HepG2 (cell line): ENCODE measurements around the gene IL1R1. TPM values are rescaled to one million over a fixed set of nuclear protein-coding genes. Genes with fewer than 3 reads are reported as not detected.

Source experiments
- CREM ChIP-seq, 2 experiments: sonication (generic) in 1 of 2; formaldehyde crosslinking in 1 of 2; IDR thresholded peaks; 2 replicates each; pipeline versions ENCODE4 v1.4.0 to v1.6.1; 2016 to 2020; ENCODE audit warnings: antibody characterized with exemption in 1 of 2, mild to moderate bottlenecking in 1 of 2, missing genetic modification reagents in 1 of 2
- DMAP1 ChIP-seq: IDR thresholded peaks from 2 replicates; pipeline ENCODE4 v1.6.1; 2016
- FOXP4 ChIP-seq: sonication (generic); formaldehyde crosslinking; IDR thresholded peaks from 2 replicates; pipeline ENCODE4 v1.4.0; 2020; ENCODE audit warnings: missing genetic modification reagents
- HMG20A ChIP-seq: IDR thresholded peaks from 2 replicates; pipeline ENCODE4 v1.6.1; 2016; ENCODE audit warnings: borderline replicate concordance
- HNF4A ChIP-seq: sonication (generic); formaldehyde crosslinking; IDR thresholded peaks from 2 replicates; pipeline ENCODE4 v1.4.0; 2020; ENCODE audit warnings: missing genetic modification reagents
- MTA3 ChIP-seq: sonication (generic); formaldehyde crosslinking; IDR thresholded peaks from 2 replicates; pipeline ENCODE4 v1.4.0; 2020; ENCODE audit warnings: missing genetic modification reagents
- SMAD3 ChIP-seq: sonication (generic); formaldehyde crosslinking; IDR thresholded peaks from 2 replicates; pipeline ENCODE4 v1.4.0; 2020; ENCODE audit warnings: missing genetic modification reagents
- TBX3 ChIP-seq: fragments of 450-650 bp; IDR thresholded peaks from 2 replicates; pipeline ENCODE4 v1.6.1; 2017; ENCODE audit warnings: antibody characterized with exemption, mild to moderate bottlenecking, inconsistent platforms, borderline replicate concordance
- TCF7 ChIP-seq: sonication (generic); IDR thresholded peaks from 2 replicates; pipeline ENCODE4 v1.6.1; 2016; ENCODE audit warnings: antibody characterized with exemption, low read depth
- THAP11 ChIP-seq: IDR thresholded peaks from 2 replicates; pipeline ENCODE4 v1.6.1; 2016; ENCODE audit warnings: missing biosample characterization, missing genetic modification reagents
- ZBTB37 ChIP-seq: sonication (generic); formaldehyde crosslinking; IDR thresholded peaks from 2 replicates; pipeline ENCODE4 v1.4.0; 2020; ENCODE audit warnings: mild to moderate bottlenecking, missing genetic modification reagents
- ZNF274 ChIP-seq: sonication (generic); formaldehyde crosslinking; IDR thresholded peaks from 2 replicates; pipeline ENCODE4 v1.5.1; 2020; ENCODE audit warnings: mild to moderate bottlenecking, missing genetic modification reagents
- ZNF33B ChIP-seq: sonication (generic); formaldehyde crosslinking; IDR thresholded peaks from 2 replicates; pipeline ENCODE4 v1.5.1; 2020; ENCODE audit warnings: mild to moderate bottlenecking, missing genetic modification reagents
- ZNF354B ChIP-seq: sonication (generic); formaldehyde crosslinking; IDR thresholded peaks from 2 replicates; pipeline ENCODE4 v1.8.0; 2022; ENCODE audit warnings: mild to moderate bottlenecking, missing genetic modification reagents
- ZNF383 ChIP-seq: sonication (generic); formaldehyde crosslinking; IDR thresholded peaks from 2 replicates; pipeline ENCODE4 v1.4.0; 2020; ENCODE audit warnings: missing genetic modification reagents, mild to moderate bottlenecking, borderline replicate concordance
- ZNF446 ChIP-seq: sonication (generic); formaldehyde crosslinking; IDR thresholded peaks from 2 replicates; pipeline ENCODE4 v1.5.0; 2020; ENCODE audit warnings: mild to moderate bottlenecking, missing genetic modification reagents
- ZNF570 ChIP-seq: sonication (generic); formaldehyde crosslinking; IDR thresholded peaks from 2 replicates; pipeline ENCODE4 v1.4.0; 2020; ENCODE audit warnings: mild to moderate bottlenecking, missing genetic modification reagents, borderline replicate concordance
- ZNF709 ChIP-seq: sonication (generic); formaldehyde crosslinking; IDR thresholded peaks from 2 replicates; pipeline ENCODE4 v1.5.0; 2020; ENCODE audit warnings: mild to moderate bottlenecking, missing genetic modification reagents
- ZSCAN29 ChIP-seq: sonication (generic); formaldehyde crosslinking; conservative IDR thresholded peaks from 2 replicates; pipeline ENCODE4 v1.4.0; 2020; ENCODE audit warnings: mild to moderate bottlenecking, missing genetic modification reagents
- polyA plus RNA-seq, 8 experiments: library from polyadenylated mRNA; depleted of rRNA in 3 of 8; stranded (reverse) in 7 of 8; unstranded in 1 of 8; fragments of >200 nt; fragmentation: Illumina TruSeq in 4 of 8; extraction: Trizol in 4 of 8; gene quantifications; 2 replicates each; pipeline versions ENCODE4 v1.2.1 to v1.2.3, GENCODE V29; 2011 to 2016; ENCODE audit warnings: low read depth in 4 of 8, missing spikeins in 1 of 8, mixed read lengths in 1 of 8; ENCODE audit not compliant: insufficient read depth in 1 of 8
- total RNA-seq, 5 experiments: library from RNA; depleted of rRNA; stranded (reverse); fragments of >200 nt; fragmentation: Illumina TruSeq; extraction: Trizol; gene quantifications; 2 replicates each; pipeline ENCODE4 v1.2.3, GENCODE V29; 2016; ENCODE audit warnings: low read depth in 1 of 5
- TF ChIP-seq, protein P1 (sequence below): sonication (generic); formaldehyde crosslinking; IDR thresholded peaks from 2 replicates; pipeline ENCODE4 v1.5.0; 2020; ENCODE audit warnings: missing genetic modification reagents
- TF ChIP-seq, protein P2 (sequence below): sonication (generic); formaldehyde crosslinking; IDR thresholded peaks from 2 replicates; pipeline ENCODE4 v1.5.1; 2020; ENCODE audit warnings: mild to moderate bottlenecking, missing genetic modification reagents, moderate library complexity
- TF ChIP-seq, protein P3 (sequence below): sonication (generic); formaldehyde crosslinking; IDR thresholded peaks from 2 replicates; pipeline ENCODE4 v1.9.0; 2022; ENCODE audit warnings: low read depth, missing genetic modification reagents

IL1R1 gene
- total and polyA plus RNA-seq, 2 of the 13 experiments (the other 11 are each of a cell fraction or from before 2014, with no cell fraction given): 38.0 to 93.1 TPM

GRCh38 chr2:102106133-102106556 lies 36.4 kb upstream of the IL1R1 start (continued):
- TF ChIP-seq, protein P1, sequence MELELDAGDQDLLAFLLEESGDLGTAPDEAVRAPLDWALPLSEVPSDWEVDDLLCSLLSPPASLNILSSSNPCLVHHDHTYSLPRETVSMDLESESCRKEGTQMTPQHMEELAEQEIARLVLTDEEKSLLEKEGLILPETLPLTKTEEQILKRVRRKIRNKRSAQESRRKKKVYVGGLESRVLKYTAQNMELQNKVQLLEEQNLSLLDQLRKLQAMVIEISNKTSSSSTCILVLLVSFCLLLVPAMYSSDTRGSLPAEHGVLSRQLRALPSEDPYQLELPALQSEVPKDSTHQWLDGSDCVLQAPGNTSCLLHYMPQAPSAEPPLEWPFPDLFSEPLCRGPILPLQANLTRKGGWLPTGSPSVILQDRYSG (CRISPR knock-in tag): no peak
- TF ChIP-seq, protein P2, sequence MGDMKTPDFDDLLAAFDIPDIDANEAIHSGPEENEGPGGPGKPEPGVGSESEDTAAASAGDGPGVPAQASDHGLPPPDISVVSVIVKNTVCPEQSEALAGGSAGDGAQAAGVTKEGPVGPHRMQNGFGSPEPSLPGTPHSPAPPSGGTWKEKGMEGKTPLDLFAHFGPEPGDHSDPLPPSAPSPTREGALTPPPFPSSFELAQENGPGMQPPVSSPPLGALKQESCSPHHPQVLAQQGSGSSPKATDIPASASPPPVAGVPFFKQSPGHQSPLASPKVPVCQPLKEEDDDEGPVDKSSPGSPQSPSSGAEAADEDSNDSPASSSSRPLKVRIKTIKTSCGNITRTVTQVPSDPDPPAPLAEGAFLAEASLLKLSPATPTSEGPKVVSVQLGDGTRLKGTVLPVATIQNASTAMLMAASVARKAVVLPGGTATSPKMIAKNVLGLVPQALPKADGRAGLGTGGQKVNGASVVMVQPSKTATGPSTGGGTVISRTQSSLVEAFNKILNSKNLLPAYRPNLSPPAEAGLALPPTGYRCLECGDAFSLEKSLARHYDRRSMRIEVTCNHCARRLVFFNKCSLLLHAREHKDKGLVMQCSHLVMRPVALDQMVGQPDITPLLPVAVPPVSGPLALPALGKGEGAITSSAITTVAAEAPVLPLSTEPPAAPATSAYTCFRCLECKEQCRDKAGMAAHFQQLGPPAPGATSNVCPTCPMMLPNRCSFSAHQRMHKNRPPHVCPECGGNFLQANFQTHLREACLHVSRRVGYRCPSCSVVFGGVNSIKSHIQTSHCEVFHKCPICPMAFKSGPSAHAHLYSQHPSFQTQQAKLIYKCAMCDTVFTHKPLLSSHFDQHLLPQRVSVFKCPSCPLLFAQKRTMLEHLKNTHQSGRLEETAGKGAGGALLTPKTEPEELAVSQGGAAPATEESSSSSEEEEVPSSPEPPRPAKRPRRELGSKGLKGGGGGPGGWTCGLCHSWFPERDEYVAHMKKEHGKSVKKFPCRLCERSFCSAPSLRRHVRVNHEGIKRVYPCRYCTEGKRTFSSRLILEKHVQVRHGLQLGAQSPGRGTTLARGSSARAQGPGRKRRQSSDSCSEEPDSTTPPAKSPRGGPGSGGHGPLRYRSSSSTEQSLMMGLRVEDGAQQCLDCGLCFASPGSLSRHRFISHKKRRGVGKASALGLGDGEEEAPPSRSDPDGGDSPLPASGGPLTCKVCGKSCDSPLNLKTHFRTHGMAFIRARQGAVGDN (CRISPR knock-in tag): no peak
- no peak for TF ChIP-seq DMAP1 (CRISPR knock-in tag)
- no peak for TF ChIP-seq ZNF709 (CRISPR knock-in tag)
- TF ChIP-seq HNF4A (CRISPR knock-in tag): peak; percentile 38; the same call in 1 of the 2 replicates
- no peak for TF ChIP-seq SMAD3 (CRISPR knock-in tag)
- no peak for TF ChIP-seq ZNF570 (CRISPR knock-in tag)
- TF ChIP-seq HMG20A (CRISPR knock-in tag): peak; percentile 54
- peak; percentile 49; the same call in 1 of the 2 replicates for TF ChIP-seq TCF7
- peak; percentile 22; the same call in 1 of the 2 replicates for TF ChIP-seq THAP11 (CRISPR knock-in tag)
- TF ChIP-seq ZNF33B: no peak
- no peak for TF ChIP-seq MTA3 (CRISPR knock-in tag)
- no peak for TF ChIP-seq ZNF383 (CRISPR knock-in tag)
- no peak; the same call in 1 of the 2 replicates for TF ChIP-seq ZNF274
- peak; percentile 58 for TF ChIP-seq CREM (IDR thresholded peaks at IDR 0.05)
- TF ChIP-seq CREM (CRISPR knock-in tag; IDR thresholded peaks at IDR 0.05): no peak
- TF ChIP-seq TBX3: no peak
- TF ChIP-seq FOXP4: peak; percentile 76
- no peak for TF ChIP-seq ZNF446 (CRISPR knock-in tag)
- no peak for TF ChIP-seq ZNF354B (CRISPR knock-in tag)
- no peak for TF ChIP-seq ZBTB37 (CRISPR knock-in tag)
- TF ChIP-seq, protein P3, sequence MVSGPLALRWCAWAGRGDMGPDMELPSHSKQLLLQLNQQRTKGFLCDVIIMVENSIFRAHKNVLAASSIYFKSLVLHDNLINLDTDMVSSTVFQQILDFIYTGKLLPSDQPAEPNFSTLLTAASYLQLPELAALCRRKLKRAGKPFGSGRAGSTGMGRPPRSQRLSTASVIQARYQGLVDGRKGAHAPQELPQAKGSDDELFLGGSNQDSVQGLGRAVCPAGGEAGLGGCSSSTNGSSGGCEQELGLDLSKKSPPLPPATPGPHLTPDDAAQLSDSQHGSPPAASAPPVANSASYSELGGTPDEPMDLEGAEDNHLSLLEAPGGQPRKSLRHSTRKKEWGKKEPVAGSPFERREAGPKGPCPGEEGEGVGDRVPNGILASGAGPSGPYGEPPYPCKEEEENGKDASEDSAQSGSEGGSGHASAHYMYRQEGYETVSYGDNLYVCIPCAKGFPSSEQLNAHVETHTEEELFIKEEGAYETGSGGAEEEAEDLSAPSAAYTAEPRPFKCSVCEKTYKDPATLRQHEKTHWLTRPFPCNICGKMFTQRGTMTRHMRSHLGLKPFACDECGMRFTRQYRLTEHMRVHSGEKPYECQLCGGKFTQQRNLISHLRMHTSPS (CRISPR knock-in tag): no peak
- no peak for TF ChIP-seq ZSCAN29 (CRISPR knock-in tag)
